Breast epithelium (tissue), 3 donors: ENCODE measurements around the gene OPHN1.

Experiments used
- POLR2A ChIP-seq: fragments of 450-650 bp; IDR thresholded peaks from one replicate; pipeline ENCODE4 v1.6.1; 2016; ENCODE audit warnings: antibody characterized with exemption, mild to moderate bottlenecking, moderate library complexity
- TF ChIP-seq, protein P1 (sequence below), 3 donors: fragments of 450-650 bp; IDR thresholded peaks; one replicate each; pipeline ENCODE4 v1.5.1; 2016 to 2017; ENCODE audit warnings: antibody characterized with exemption in 3 of 3, mild to moderate bottlenecking in 3 of 3, moderate library complexity in 3 of 3

DNA sequence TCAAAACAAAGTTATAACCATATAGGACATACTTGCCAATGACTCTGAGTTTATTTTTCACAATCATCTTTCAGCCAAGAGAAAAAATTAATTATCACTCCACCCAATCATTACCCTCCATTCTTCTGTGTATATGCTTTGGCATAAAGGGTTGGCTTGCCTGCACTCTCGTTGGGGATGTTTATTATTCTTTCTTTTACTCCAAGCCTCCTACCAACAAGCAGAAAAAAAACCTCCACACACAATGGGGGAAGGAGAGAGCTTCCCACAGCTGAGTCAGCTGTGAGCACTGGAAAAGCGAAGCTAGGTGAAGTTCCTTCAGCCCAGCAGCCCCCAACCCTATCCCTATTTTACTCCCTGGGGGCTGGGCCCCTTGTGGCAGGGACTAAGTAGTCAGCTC, 1.5 kb downstream of the OPHN1 start:
- TF ChIP-seq, protein P1, sequence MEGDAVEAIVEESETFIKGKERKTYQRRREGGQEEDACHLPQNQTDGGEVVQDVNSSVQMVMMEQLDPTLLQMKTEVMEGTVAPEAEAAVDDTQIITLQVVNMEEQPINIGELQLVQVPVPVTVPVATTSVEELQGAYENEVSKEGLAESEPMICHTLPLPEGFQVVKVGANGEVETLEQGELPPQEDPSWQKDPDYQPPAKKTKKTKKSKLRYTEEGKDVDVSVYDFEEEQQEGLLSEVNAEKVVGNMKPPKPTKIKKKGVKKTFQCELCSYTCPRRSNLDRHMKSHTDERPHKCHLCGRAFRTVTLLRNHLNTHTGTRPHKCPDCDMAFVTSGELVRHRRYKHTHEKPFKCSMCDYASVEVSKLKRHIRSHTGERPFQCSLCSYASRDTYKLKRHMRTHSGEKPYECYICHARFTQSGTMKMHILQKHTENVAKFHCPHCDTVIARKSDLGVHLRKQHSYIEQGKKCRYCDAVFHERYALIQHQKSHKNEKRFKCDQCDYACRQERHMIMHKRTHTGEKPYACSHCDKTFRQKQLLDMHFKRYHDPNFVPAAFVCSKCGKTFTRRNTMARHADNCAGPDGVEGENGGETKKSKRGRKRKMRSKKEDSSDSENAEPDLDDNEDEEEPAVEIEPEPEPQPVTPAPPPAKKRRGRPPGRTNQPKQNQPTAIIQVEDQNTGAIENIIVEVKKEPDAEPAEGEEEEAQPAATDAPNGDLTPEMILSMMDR (IDR thresholded peaks at IDR 0.05): no peak
- no peak for TF ChIP-seq POLR2A
